Natural killer cell (primary cell): ENCODE results near the gene SPOCK2. TPM values are rescaled to one million over a fixed set of nuclear protein-coding genes. Genes with fewer than 3 reads are reported as not detected.

Source experiments
- ATAC-seq, 3 donors: fragments of 150-1000 bp in 2 of 3; fragments of 200-7000 bp in 1 of 3; cut with Tn5 transposase; 1 replicate in 1 of 3; 2 replicates in 2 of 3; pipeline ENCODE4 v1.10.0; 2021; ENCODE audit warnings: mild to moderate bottlenecking in 2 of 3, moderate library complexity in 2 of 3
- DNase-seq, 2 donors: peaks; one replicate each; pipeline versions ENCODE4 v3.0.0 to v3.0.0-alpha.2; 2013 to 2021; ENCODE audit warnings: mixed read lengths in 1 of 2
- H3K27ac ChIP-seq: one replicate; pipeline ENCODE4 v1.5.1; 2013; ENCODE audit warnings: mild to moderate bottlenecking, low read length
- H3K27me3 ChIP-seq: one replicate; pipeline ENCODE4 v1.6.1; 2013; ENCODE audit warnings: low read length; ENCODE audit not compliant: control insufficient read depth, insufficient read depth
- H3K36me3 ChIP-seq: one replicate; pipeline ENCODE4 v1.6.1; 2013; ENCODE audit warnings: low read length; ENCODE audit not compliant: control insufficient read depth, insufficient read depth
- H3K4me1 ChIP-seq: one replicate; pipeline ENCODE4 v1.6.1; 2013; ENCODE audit warnings: low read length; ENCODE audit not compliant: control insufficient read depth, insufficient read depth
- H3K4me3 ChIP-seq: one replicate; pipeline ENCODE4 v1.5.1; 2013; ENCODE audit warnings: low read length
- H3K9me3 ChIP-seq: one replicate; pipeline ENCODE4 v1.6.1; 2013; ENCODE audit warnings: low read length; ENCODE audit not compliant: control insufficient read depth, insufficient read depth
- H3K27ac Mint-ChIP-seq, 2 donors: one replicate each; pipeline ENCODE4 v1.8.0; 2022; ENCODE audit warnings: mild to moderate bottlenecking in 2 of 2, mixed read lengths in 2 of 2, moderate library complexity in 1 of 2
- H3K27me3 Mint-ChIP-seq, 2 donors: one replicate each; pipeline ENCODE4 v1.8.0; 2022; ENCODE audit warnings: low read depth in 2 of 2, mixed read lengths in 2 of 2
- H3K36me3 Mint-ChIP-seq: one replicate; pipeline ENCODE4 v1.8.0; 2022; ENCODE audit warnings: mixed read lengths
- H3K4me1 Mint-ChIP-seq, 2 donors: one replicate each; pipeline ENCODE4 v1.8.0; 2022; ENCODE audit warnings: mixed read lengths in 2 of 2
- H3K4me3 Mint-ChIP-seq: one replicate; pipeline ENCODE4 v1.8.0; 2022; ENCODE audit warnings: mild to moderate bottlenecking, moderate library complexity, mixed read lengths
- H3K9me3 Mint-ChIP-seq, 2 donors: one replicate each; pipeline ENCODE4 v1.8.0; 2022; ENCODE audit warnings: mixed read lengths in 2 of 2
- WGBS: methylation state at CpG from one replicate; pipeline ENCODE4 v1.1.7; 2013; ENCODE audit warnings: missing lambda C conversion rate; ENCODE audit not compliant: insufficient coverage; 5-methylcytosine and 5-hydroxymethylcytosine counted together
- intact Hi-C: fragments of 100-400 bp; cut with micrococcal nuclease; formaldehyde crosslinking; loops from one replicate; pipeline ENCODE4 v1.14.2; 2022
- total RNA-seq, 4 donors: library from RNA; stranded (reverse); fragments of 120-200 nt in 1 of 4; gene quantifications; one replicate each; pipeline versions ENCODE4 v1.2.3 to v1.2.4, GENCODE V29; 2013 to 2022
- TF ChIP-seq, protein P1 (sequence below): fragments of 200-600 bp; IDR thresholded peaks from one replicate; pipeline ENCODE4 v1.8.0; 2022; ENCODE audit warnings: antibody characterized with exemption

SPOCK2 gene
- total RNA-seq, 3 donors from 2014 or later (not counting 1 experiment from before 2014, with no cell fraction given) = 258 to 329 (median 293) TPM

DNA sequence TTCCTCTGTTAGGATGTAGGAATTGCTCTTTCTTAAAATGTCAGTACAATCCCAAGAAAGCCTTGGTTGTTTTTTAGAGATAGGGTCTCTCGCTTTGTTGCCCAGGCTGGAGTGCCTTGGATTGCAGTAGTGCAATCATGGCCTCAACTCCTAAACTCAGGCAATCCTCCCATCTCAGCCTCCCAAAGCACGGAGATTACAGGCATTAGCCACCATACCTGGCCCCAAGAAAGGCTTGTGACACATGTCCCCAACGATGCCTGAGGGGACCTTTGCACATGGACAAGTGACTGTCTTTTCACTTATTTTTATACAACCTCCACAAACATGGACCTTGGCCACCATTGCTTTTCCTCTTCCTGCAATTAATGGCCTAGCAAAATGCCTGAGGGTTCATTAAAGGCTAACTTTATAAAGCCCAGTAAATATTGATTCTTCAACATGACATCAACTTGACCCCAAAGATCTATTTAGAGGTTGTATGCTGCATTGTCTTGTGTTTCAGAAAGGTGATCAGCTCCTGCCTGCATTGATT is 10.0 kb upstream of the SPOCK2 start:
- H3K9me3 Mint-ChIP-seq = no peaks in the 10 kb centered on the region
- Histone ChIP-seq H3K27me3 (no peaks in the 10 kb centered on the region), H3K4me3 (no peak overlapping the region), H3K4me1 (no peaks in the 10 kb centered on the region), H3K27ac (no peak overlapping the region), H3K36me3 (peaks cover 22% of the 10 kb centered on the region), H3K9me3 (no peaks in the 10 kb centered on the region)
- no peak overlapping the region for H3K4me3 Mint-ChIP-seq
- TF ChIP-seq, protein P1, sequence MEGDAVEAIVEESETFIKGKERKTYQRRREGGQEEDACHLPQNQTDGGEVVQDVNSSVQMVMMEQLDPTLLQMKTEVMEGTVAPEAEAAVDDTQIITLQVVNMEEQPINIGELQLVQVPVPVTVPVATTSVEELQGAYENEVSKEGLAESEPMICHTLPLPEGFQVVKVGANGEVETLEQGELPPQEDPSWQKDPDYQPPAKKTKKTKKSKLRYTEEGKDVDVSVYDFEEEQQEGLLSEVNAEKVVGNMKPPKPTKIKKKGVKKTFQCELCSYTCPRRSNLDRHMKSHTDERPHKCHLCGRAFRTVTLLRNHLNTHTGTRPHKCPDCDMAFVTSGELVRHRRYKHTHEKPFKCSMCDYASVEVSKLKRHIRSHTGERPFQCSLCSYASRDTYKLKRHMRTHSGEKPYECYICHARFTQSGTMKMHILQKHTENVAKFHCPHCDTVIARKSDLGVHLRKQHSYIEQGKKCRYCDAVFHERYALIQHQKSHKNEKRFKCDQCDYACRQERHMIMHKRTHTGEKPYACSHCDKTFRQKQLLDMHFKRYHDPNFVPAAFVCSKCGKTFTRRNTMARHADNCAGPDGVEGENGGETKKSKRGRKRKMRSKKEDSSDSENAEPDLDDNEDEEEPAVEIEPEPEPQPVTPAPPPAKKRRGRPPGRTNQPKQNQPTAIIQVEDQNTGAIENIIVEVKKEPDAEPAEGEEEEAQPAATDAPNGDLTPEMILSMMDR = no peak
- H3K4me1 Mint-ChIP-seq = no peaks in the 10 kb centered on the region
- whole genome bisulfite sequencing = 96% methylated on average over 3 of the region's 3 CpGs
- DNase-seq = no peak
- no peaks in the 10 kb centered on the region for H3K27me3 Mint-ChIP-seq
- H3K27ac Mint-ChIP-seq = no peak overlapping the region
- peaks cover 21% of the 10 kb centered on the region for H3K36me3 Mint-ChIP-seq
- intact Hi-C loops = no loop called here
- no peak for ATAC-seq

GRCh38 chr10:72097448-72098300 is 9.3 kb upstream of the SPOCK2 start:
- Mint-ChIP-seq H3K27ac (no peak overlapping the region), H3K9me3 (no peaks in the 10 kb centered on the region), H3K27me3 (no peaks in the 10 kb centered on the region), H3K4me1 (no peaks in the 10 kb centered on the region), H3K4me3 (no peak overlapping the region), H3K36me3 (peaks cover 21% of the 10 kb centered on the region)
- H3K27ac ChIP-seq = no peak overlapping the region
- ATAC-seq (no peak), DNase-seq (no peak)
- H3K9me3 ChIP-seq = no peaks in the 10 kb centered on the region
- TF ChIP-seq, protein P1 = no peak
- H3K27me3 ChIP-seq = no peaks in the 10 kb centered on the region
- WGBS = 90% methylated on average over 9 of the region's 9 CpGs
- no peak overlapping the region for H3K4me3 ChIP-seq
- H3K4me1 ChIP-seq = no peaks in the 10 kb centered on the region
- peaks cover 22% of the 10 kb centered on the region for H3K36me3 ChIP-seq
- intact Hi-C loops = no loop called here

- Mint-ChIP-seq H3K4me3 (no peak overlapping the region), H3K27ac (no peak overlapping the region), H3K36me3 (peaks cover 15% of the 10 kb centered on the region), H3K9me3 (no peaks in the 10 kb centered on the region), H3K27me3 (no peaks in the 10 kb centered on the region), H3K4me1 (no peaks in the 10 kb centered on the region)
- Histone ChIP-seq H3K36me3 (peaks cover 14% of the 10 kb centered on the region), H3K9me3 (no peaks in the 10 kb centered on the region), H3K27ac (no peak overlapping the region), H3K27me3 (no peaks in the 10 kb centered on the region), H3K4me1 (no peaks in the 10 kb centered on the region), H3K4me3 (no peak overlapping the region)
- TF ChIP-seq, protein P1 = no peak
- DNase-seq (no peak), ATAC-seq (no peak)
- intact Hi-C loops = no loop called here
- 90% methylated on average over 9 of the region's 9 CpGs for WGBS
Observed at GRCh38 chr10:72096115-72097000, 8.0 kb upstream of the SPOCK2 start.
